ENCODE measurements around the gene DPP6.

GRCh38 chr7:154902600-154903082, 850.4 kb downstream of the DPP6 start:
- TF ChIP-seq CTCF (conservative IDR thresholded peaks at IDR 0.05; ENCODE audit: low read length) (no peak), EZH2phosphoT487 (IDR thresholded peaks at IDR 0.05; ENCODE audit: borderline replicate concordance, low read depth, low read length) (no peak)
